Measurements from ENCODE around the gene NEDD9.

Gene NEDD9

GRCh38 chr6:11224252-11224965, 8.1 kb downstream of the NEDD9 start:
- no peak overlapping the region for H3K27ac ChIP-seq (ENCODE audit: low read depth, low read length)
- peaks cover 5% of the 10 kb centered on the region for H3K4me1 ChIP-seq (ENCODE audit: control insufficient read depth, low read length)
- H3K9me3 ChIP-seq (ENCODE audit: control insufficient read depth, insufficient read depth, low read length) = no peaks in the 10 kb centered on the region
- no peaks in the 10 kb centered on the region for H4K20me1 ChIP-seq (ENCODE audit: control insufficient read depth, insufficient read depth, low read depth, low read length)
- no peaks in the 10 kb centered on the region for H3K27me3 ChIP-seq (ENCODE audit: control insufficient read depth, low read length)
- H3K9me2 ChIP-seq (replicated peaks; ENCODE audit: control insufficient read depth, low read length) = no peaks in the 10 kb centered on the region
- no peaks in the 10 kb centered on the region for H3K79me2 ChIP-seq (ENCODE audit: control insufficient read depth, low read length)
- no peaks in the 10 kb centered on the region for H3F3A ChIP-seq (ENCODE audit: control insufficient read depth, insufficient read depth)
- no peak overlapping the region for H3K4me2 ChIP-seq (ENCODE audit: low read length)
- no peaks in the 10 kb centered on the region for H3K36me3 ChIP-seq (ENCODE audit: control insufficient read depth, low read length)
- TF ChIP-seq EZH2phosphoT487 (IDR thresholded peaks at IDR 0.05; ENCODE audit: borderline replicate concordance, low read length) = no peak
- TF ChIP-seq CTCF (IDR thresholded peaks at IDR 0.05; ENCODE audit: low read depth, low read length, poor library complexity, severe bottlenecking) = no peak
- no peak overlapping the region for H3K4me3 ChIP-seq (ENCODE audit: low read length)

GRCh38 chr6:11223286-11223864, 9.1 kb downstream of the NEDD9 start:
- Histone ChIP-seq H3K27ac (ENCODE audit: low read depth, low read length) (no peak overlapping the region), H3K9me3 (ENCODE audit: control insufficient read depth, insufficient read depth, low read length) (no peaks in the 10 kb centered on the region), H3F3A (ENCODE audit: control insufficient read depth, insufficient read depth) (no peaks in the 10 kb centered on the region), H3K4me3 (ENCODE audit: low read length) (no peak overlapping the region), H3K36me3 (ENCODE audit: control insufficient read depth, low read length) (no peaks in the 10 kb centered on the region), H3K4me1 (ENCODE audit: control insufficient read depth, low read length) (peaks cover 5% of the 10 kb centered on the region), H3K27me3 (ENCODE audit: control insufficient read depth, low read length) (no peaks in the 10 kb centered on the region), H4K20me1 (ENCODE audit: control insufficient read depth, insufficient read depth, low read depth, low read length) (no peaks in the 10 kb centered on the region), H3K9me2 (replicated peaks; ENCODE audit: control insufficient read depth, low read length) (no peaks in the 10 kb centered on the region), H3K79me2 (ENCODE audit: control insufficient read depth, low read length) (no peaks in the 10 kb centered on the region), H3K4me2 (ENCODE audit: low read length) (no peak overlapping the region)
- TF ChIP-seq CTCF (IDR thresholded peaks at IDR 0.05; ENCODE audit: low read depth, low read length, poor library complexity, severe bottlenecking) (no peak), EZH2phosphoT487 (IDR thresholded peaks at IDR 0.05; ENCODE audit: borderline replicate concordance, low read length) (no peak)

- no peak overlapping the region for H3K4me2 ChIP-seq (ENCODE audit: low read length)
Measured at GRCh38 chr6:11222385-11223277, 9.8 kb downstream of the NEDD9 start.

More at GRCh38 chr6:11222385-11223277, 9.8 kb downstream of the NEDD9 start:
- no peaks in the 10 kb centered on the region for H3K36me3 ChIP-seq (ENCODE audit: control insufficient read depth, low read length)
- peaks cover 5% of the 10 kb centered on the region for H3K4me1 ChIP-seq (ENCODE audit: control insufficient read depth, low read length)
- no peaks in the 10 kb centered on the region for H3K9me3 ChIP-seq (ENCODE audit: control insufficient read depth, insufficient read depth, low read length)
- no peak overlapping the region for H3K4me3 ChIP-seq (ENCODE audit: low read length)
- TF ChIP-seq EZH2phosphoT487 (IDR thresholded peaks at IDR 0.05; ENCODE audit: borderline replicate concordance, low read length) (no peak), CTCF (IDR thresholded peaks at IDR 0.05; ENCODE audit: low read depth, low read length, poor library complexity, severe bottlenecking) (no peak)
- H3K27me3 ChIP-seq (ENCODE audit: control insufficient read depth, low read length) = no peaks in the 10 kb centered on the region
- H3K9me2 ChIP-seq (replicated peaks; ENCODE audit: control insufficient read depth, low read length) = no peaks in the 10 kb centered on the region
- no peaks in the 10 kb centered on the region for H3F3A ChIP-seq (ENCODE audit: control insufficient read depth, insufficient read depth)
- H3K79me2 ChIP-seq (ENCODE audit: control insufficient read depth, low read length) = no peaks in the 10 kb centered on the region
- no peaks in the 10 kb centered on the region for H4K20me1 ChIP-seq (ENCODE audit: control insufficient read depth, insufficient read depth, low read depth, low read length)
- no peak overlapping the region for H3K27ac ChIP-seq (ENCODE audit: low read depth, low read length)
